ENCODE results near the gene TAT.

Gene TAT

DNA sequence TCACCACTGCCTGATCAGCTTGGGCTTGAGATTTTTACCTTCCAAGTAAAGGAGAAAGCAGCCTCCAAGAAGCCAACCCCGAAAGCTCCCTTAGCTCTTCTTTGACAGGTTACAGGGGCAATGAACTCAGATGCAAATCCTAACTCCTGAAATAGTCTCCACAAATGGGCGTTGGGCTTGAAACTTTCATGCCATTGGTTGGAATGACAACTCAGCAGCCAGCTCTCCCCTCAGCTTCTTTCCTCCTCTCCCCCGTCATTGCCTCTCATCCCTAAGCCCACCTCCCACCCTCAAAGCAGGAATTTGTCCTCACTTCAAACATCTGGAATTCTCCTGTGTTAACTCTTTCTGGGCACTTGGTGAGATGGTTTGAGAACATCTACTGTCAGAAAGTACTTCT lies at the start of gene TAT:
TAT (minus strand) TSS at position 122 of the 400 bp plus-strand sequence. CDS start 677 bp downstream, outside the sequence.
- TF ChIP-seq EZH2 (optimal IDR thresholded peaks at IDR 0.05; ENCODE audit: low read depth, low read length) = no peak
- TF ChIP-seq EZH2phosphoT487 (IDR thresholded peaks at IDR 0.05; ENCODE audit: low read length) = no peak
- TF ChIP-seq, protein P1, sequence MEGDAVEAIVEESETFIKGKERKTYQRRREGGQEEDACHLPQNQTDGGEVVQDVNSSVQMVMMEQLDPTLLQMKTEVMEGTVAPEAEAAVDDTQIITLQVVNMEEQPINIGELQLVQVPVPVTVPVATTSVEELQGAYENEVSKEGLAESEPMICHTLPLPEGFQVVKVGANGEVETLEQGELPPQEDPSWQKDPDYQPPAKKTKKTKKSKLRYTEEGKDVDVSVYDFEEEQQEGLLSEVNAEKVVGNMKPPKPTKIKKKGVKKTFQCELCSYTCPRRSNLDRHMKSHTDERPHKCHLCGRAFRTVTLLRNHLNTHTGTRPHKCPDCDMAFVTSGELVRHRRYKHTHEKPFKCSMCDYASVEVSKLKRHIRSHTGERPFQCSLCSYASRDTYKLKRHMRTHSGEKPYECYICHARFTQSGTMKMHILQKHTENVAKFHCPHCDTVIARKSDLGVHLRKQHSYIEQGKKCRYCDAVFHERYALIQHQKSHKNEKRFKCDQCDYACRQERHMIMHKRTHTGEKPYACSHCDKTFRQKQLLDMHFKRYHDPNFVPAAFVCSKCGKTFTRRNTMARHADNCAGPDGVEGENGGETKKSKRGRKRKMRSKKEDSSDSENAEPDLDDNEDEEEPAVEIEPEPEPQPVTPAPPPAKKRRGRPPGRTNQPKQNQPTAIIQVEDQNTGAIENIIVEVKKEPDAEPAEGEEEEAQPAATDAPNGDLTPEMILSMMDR (IDR thresholded peaks at IDR 0.05; ENCODE audit: low read length) = no peak
- Histone ChIP-seq H3K9ac (ENCODE audit: low read length) (no peak within 1 kb of the TSS), H4K20me1 (ENCODE audit: insufficient read depth, low read length) (no peaks in the 10 kb centered on the region), H3K9me2 (replicated peaks; ENCODE audit: insufficient read depth, low read length) (no peaks in the 10 kb centered on the region), H3K4me1 (ENCODE audit: low read length) (no peaks in the 10 kb centered on the region), H3K4me3 (ENCODE audit: low read length) (no peak within 1 kb of the TSS), H3K27ac (ENCODE audit: low read length) (no peak within 1 kb of the TSS), H3K4me2 (ENCODE audit: low read depth, low read length) (no peak within 1 kb of the TSS), H2AFZ (ENCODE audit: low read length) (no peak within 1 kb of the TSS), H3K79me2 (ENCODE audit: low read length) (no peaks in the 10 kb centered on the region), H3K9me3 (replicated peaks; ENCODE audit: insufficient read depth, low read length) (no peaks in the 10 kb centered on the region), H3K36me3 (replicated peaks; ENCODE audit: insufficient read depth, low read length) (no peaks in the 10 kb centered on the region), H3F3A (ENCODE audit: insufficient read depth, low read length) (no peaks in the 10 kb centered on the region), H3K27me3 (replicated peaks; ENCODE audit: insufficient read depth, low read length) (no peaks in the 10 kb centered on the region)
- DNase-seq = no peak

DNA sequence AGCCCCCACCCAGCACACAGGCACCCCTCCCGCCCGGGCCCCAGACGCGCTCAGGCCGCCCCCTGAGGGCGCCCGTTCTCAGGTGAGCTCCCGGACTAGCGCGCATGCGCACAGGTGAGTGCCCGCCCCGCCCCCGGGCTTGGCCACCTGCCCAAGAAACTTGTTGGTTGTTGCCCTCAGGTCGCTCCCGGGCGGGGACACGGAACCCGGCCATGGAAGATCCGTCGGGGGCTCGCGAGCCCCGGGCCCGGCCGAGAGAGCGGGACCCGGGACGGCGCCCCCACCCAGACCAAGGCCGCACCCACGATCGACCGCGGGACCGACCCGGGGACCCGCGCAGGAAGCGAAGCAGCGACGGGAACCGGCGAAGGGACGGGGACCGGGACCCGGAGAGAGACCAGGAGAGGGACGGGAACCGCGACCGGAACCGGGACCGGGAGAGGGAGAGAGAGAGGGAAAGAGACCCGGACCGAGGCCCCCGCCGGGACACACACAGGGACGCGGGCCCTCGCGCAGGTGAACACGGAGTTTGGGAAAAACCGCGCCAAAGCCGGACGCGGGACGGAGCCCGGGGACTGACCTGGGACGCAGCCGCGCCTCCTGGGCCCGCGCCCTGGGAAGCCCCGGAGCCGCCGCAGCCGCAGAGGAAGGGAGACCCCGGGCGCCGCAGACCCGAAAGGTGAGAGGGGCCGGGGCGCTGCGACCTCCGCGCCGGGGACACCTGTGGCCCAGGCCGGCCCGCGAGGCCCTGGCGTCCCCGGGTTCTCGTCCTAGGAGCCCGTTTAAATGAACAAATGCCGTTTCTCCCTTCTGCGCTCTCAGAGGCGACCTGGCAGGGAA lies 49.3 kb upstream of the TAT start, which contains the start of gene MARVELD3:
MARVELD3 (plus strand) TSS at position 167 of the 840 bp plus-strand sequence; CDS start at position 213, 46 bp downstream.
- H3K4me3 ChIP-seq (ENCODE audit: low read length) = peak within 1 kb of the TSS; percentile 79
- peaks cover 4% of the 10 kb centered on the region for H3F3A ChIP-seq (ENCODE audit: insufficient read depth, low read length)
- peak within 1 kb of the TSS; percentile 73; the same call in 1 of the 2 replicates for H3K9ac ChIP-seq (ENCODE audit: low read length)
- no peak within 1 kb of the TSS for H3K27ac ChIP-seq (ENCODE audit: low read length)
- no peak for TF ChIP-seq EZH2phosphoT487 (IDR thresholded peaks at IDR 0.05; ENCODE audit: low read length)
- TF ChIP-seq, protein P1 (IDR thresholded peaks at IDR 0.05; ENCODE audit: low read length) = 0 out of 2 replicates have a peak, but pooled peaks have one; percentile 12
- peak; percentile 78 for DNase-seq
- H3K4me2 ChIP-seq (ENCODE audit: low read depth, low read length) = peak within 1 kb of the TSS; percentile 75
- no peaks in the 10 kb centered on the region for H4K20me1 ChIP-seq (ENCODE audit: insufficient read depth, low read length)
- H2AFZ ChIP-seq (ENCODE audit: low read length) = peak within 1 kb of the TSS; percentile 99
- H3K9me3 ChIP-seq (replicated peaks; ENCODE audit: insufficient read depth, low read length) = no peaks in the 10 kb centered on the region
- peaks cover 24% of the 10 kb centered on the region for H3K4me1 ChIP-seq (ENCODE audit: low read length)
- no peaks in the 10 kb centered on the region for H3K36me3 ChIP-seq (replicated peaks; ENCODE audit: insufficient read depth, low read length)
- H3K27me3 ChIP-seq (replicated peaks; ENCODE audit: insufficient read depth, low read length) = no peaks in the 10 kb centered on the region
- no peaks in the 10 kb centered on the region for H3K9me2 ChIP-seq (replicated peaks; ENCODE audit: insufficient read depth, low read length)
- H3K79me2 ChIP-seq (ENCODE audit: low read length) = peaks cover 3% of the 10 kb centered on the region; the same call in 1 of the 2 replicates

DNA sequence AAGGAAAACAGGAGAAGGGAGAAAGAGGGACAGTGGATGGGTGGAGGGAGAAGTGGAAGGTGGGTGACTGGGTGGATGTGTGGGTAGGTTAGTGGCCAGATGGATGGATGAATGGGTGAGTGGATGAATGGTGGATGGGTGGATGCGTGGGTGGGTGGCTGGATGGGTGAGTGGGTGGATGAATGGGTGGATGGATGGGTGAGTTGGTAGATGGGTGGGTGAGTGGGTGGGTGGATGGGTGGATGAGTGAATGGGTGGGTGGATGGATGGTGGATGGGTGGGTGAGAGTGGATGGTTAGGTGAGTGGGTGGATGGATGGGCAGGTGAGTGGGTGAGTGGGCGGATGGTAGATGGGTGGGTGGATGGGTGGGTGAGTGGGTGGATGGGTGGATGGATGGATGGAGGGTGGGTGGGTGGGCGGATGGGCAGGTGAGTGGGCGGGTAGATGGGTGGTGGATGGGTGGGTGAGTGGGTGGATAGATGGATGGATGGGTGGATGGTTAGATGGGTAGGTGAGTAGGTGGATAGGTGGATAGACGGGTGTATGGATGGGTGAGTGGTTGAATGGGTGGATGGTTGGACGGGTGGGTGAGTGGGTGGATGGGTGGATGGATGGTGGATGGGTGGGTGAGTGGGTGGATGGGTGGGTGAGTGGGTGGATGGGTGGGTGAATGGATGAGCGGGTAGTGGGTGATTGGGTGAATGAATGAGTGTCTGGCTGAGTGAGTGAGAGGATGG lies 48.4 kb upstream of the TAT start:
- H3K27me3 ChIP-seq (replicated peaks; ENCODE audit: insufficient read depth, low read length) = no peaks in the 10 kb centered on the region
- peaks cover 4% of the 10 kb centered on the region for H3F3A ChIP-seq (ENCODE audit: insufficient read depth, low read length)
- H2AFZ ChIP-seq (ENCODE audit: low read length) = peak overlapping the region; percentile 99; the same call in 1 of the 2 replicates
- H3K4me2 ChIP-seq (ENCODE audit: low read depth, low read length) = peak overlapping the region; percentile 75; the same call in 1 of the 2 replicates
- TF ChIP-seq EZH2 (optimal IDR thresholded peaks at IDR 0.05; ENCODE audit: low read depth, low read length) = no peak
- no peak for TF ChIP-seq EZH2phosphoT487 (IDR thresholded peaks at IDR 0.05; ENCODE audit: low read length)
- TF ChIP-seq, protein P1 (IDR thresholded peaks at IDR 0.05; ENCODE audit: low read length) = no peak
- H3K9ac ChIP-seq (ENCODE audit: low read length) = no peak overlapping the region; the same call in 1 of the 2 replicates
- DNase-seq = no peak
- no peaks in the 10 kb centered on the region for H3K9me2 ChIP-seq (replicated peaks; ENCODE audit: insufficient read depth, low read length)
- H3K4me3 ChIP-seq (ENCODE audit: low read length) = peak overlapping the region; percentile 79; the same call in 1 of the 2 replicates
- no peaks in the 10 kb centered on the region for H3K36me3 ChIP-seq (replicated peaks; ENCODE audit: insufficient read depth, low read length)
- peaks cover 24% of the 10 kb centered on the region for H3K4me1 ChIP-seq (ENCODE audit: low read length)
- no peaks in the 10 kb centered on the region for H3K9me3 ChIP-seq (replicated peaks; ENCODE audit: insufficient read depth, low read length)
- peaks cover 3% of the 10 kb centered on the region; the same call in 1 of the 2 replicates for H3K79me2 ChIP-seq (ENCODE audit: low read length)
- no peak overlapping the region for H3K27ac ChIP-seq (ENCODE audit: low read length)
- H4K20me1 ChIP-seq (ENCODE audit: insufficient read depth, low read length) = no peaks in the 10 kb centered on the region

Data from MM.1S (cell line).